ENCODE measurements around the gene ANKRD28.
"Not testable (repeated sequence)": the region's sequence is repeated elsewhere in the genome, so short reads cannot be mapped to it uniquely, and the experiment has no call there.

Gene ANKRD28

GRCh38 chr3:15797642-15798303 lies at the start of gene ANKRD28:
Gene ANKRD28 (minus strand): TSS chr3:15797979. CDS start chr3:15796521, 1,458 bp downstream.
- no peak for DNase-seq

GRCh38 chr3:15847239-15847638 lies 49.5 kb upstream of the ANKRD28 start:
- DNase-seq = no peak

- DNase-seq = no peak
These were observed 48.8 kb upstream of the ANKRD28 start for GRCh38 chr3:15846606-15847005.

- DNase-seq = no peak
These were observed 47.7 kb upstream of the ANKRD28 start for GRCh38 chr3:15845475-15845874.

GRCh38 chr3:15844889-15845288 lies 47.1 kb upstream of the ANKRD28 start:
- DNase-seq = no peak

- not testable (repeated sequence) for DNase-seq
These were observed 43.6 kb upstream of the ANKRD28 start for GRCh38 chr3:15841091-15841973.

- DNase-seq = no peak
These were observed 41.8 kb upstream of the ANKRD28 start for GRCh38 chr3:15839568-15839967.

GRCh38 chr3:15831927-15832326 lies 34.1 kb upstream of the ANKRD28 start:
- DNase-seq = no peak

- no peak for DNase-seq
These were observed 27.2 kb upstream of the ANKRD28 start for GRCh38 chr3:15825016-15825415.

GRCh38 chr3:15823092-15823491 lies 25.3 kb upstream of the ANKRD28 start:
- DNase-seq = no peak

- no peak for DNase-seq
These were observed 24.5 kb upstream of the ANKRD28 start for GRCh38 chr3:15822281-15822680.

- no peak for DNase-seq
These were observed 23.1 kb upstream of the ANKRD28 start for GRCh38 chr3:15820911-15821310.

GRCh38 chr3:15819576-15819975 lies 21.8 kb upstream of the ANKRD28 start:
- no peak for DNase-seq

GRCh38 chr3:15819043-15819442 lies 21.3 kb upstream of the ANKRD28 start:
- DNase-seq = no peak

GRCh38 chr3:15815696-15816095 lies 17.9 kb upstream of the ANKRD28 start:
- DNase-seq = no peak

- DNase-seq = not testable (repeated sequence)
These were observed 15.3 kb upstream of the ANKRD28 start for GRCh38 chr3:15813079-15813478.

GRCh38 chr3:15812183-15812582 lies 14.4 kb upstream of the ANKRD28 start:
- DNase-seq = no peak

- DNase-seq = no peak
These were observed 12.9 kb upstream of the ANKRD28 start for GRCh38 chr3:15810702-15811101.

- no peak for DNase-seq
These were observed 11.5 kb upstream of the ANKRD28 start for GRCh38 chr3:15809313-15809712.

GRCh38 chr3:15808679-15809310 lies 11.0 kb upstream of the ANKRD28 start:
- DNase-seq = no peak

- no peak for DNase-seq
These were observed 8.0 kb upstream of the ANKRD28 start for GRCh38 chr3:15805756-15806266.

- DNase-seq = no peak
These were observed 6.8 kb upstream of the ANKRD28 start for GRCh38 chr3:15804553-15805095.

- DNase-seq = no peak
These were observed 6.1 kb upstream of the ANKRD28 start for GRCh38 chr3:15803921-15804320.
